A673 (cell line): ENCODE data around the gene RPL26. TPM values are rescaled to one million over a fixed set of nuclear protein-coding genes. Genes with fewer than 3 reads are reported as not detected.
A peak's percentile ranks its signal among the peaks of the same experiment; 100 is the strongest.

Experiments
- BruUV-seq: library from RNA; stranded (reverse); fragments of 400-500 nt; replicated peaks from 2 replicates; lab custom pipeline; 2021; lab: Mats Ljungman, UMichigan
- CTCF ChIA-PET: fragments of 300-600 bp; sonication (Branson Sonifier 250); formaldehyde crosslinking; loops from one replicate; lab custom pipeline; 2022; ENCODE audit warnings: antibody characterized with exemption; lab: Charles Lee
- POLR2A ChIA-PET: fragments of 300-600 bp; sonication (Branson Sonifier 250); formaldehyde crosslinking; loops from one replicate; lab custom pipeline; 2022; ENCODE audit warnings: antibody characterized with exemption; ENCODE audit not compliant: low non-redundant PET; lab: Charles Lee
- DNase-seq: peaks from one replicate; pipeline ENCODE4 v3.0.0-alpha.2; 2015; ENCODE audit warnings: low spot score
- H3K27ac ChIP-seq: fragments of 200-600 bp; sonication (generic); 2 replicates; pipeline ENCODE4 v1.5.1; 2016; ENCODE audit warnings: mixed run types, low read depth, mild to moderate bottlenecking, mixed read lengths, antibody characterized with exemption, low read length; ENCODE audit not compliant: poor library complexity, severe bottlenecking
- H3K27me3 ChIP-seq: fragments of 200-600 bp; sonication (generic); replicated peaks from 2 replicates; pipeline ENCODE4 v1.6.1; 2017; ENCODE audit warnings: mixed run types, low read depth, mild to moderate bottlenecking, mixed read lengths, antibody characterized with exemption, low read length; ENCODE audit not compliant: insufficient read depth, poor library complexity
- H3K36me3 ChIP-seq: fragments of 200-600 bp; sonication (generic); 2 replicates; pipeline ENCODE4 v1.6.1; 2016; ENCODE audit warnings: mixed run types, mild to moderate bottlenecking, mixed read lengths, antibody characterized with exemption, low read length; ENCODE audit not compliant: insufficient read depth, poor library complexity, severe bottlenecking
- H3K4me1 ChIP-seq: fragments of 200-600 bp; sonication (generic); 2 replicates; pipeline ENCODE4 v1.6.1; 2017; ENCODE audit warnings: mixed run types, mild to moderate bottlenecking, mixed read lengths, antibody characterized with exemption, low read length; ENCODE audit not compliant: insufficient read depth, poor library complexity, severe bottlenecking
- H3K4me3 ChIP-seq: fragments of 200-600 bp; sonication (generic); 2 replicates; pipeline ENCODE4 v1.5.1; 2016; ENCODE audit warnings: low read depth, mixed run types, mild to moderate bottlenecking, mixed read lengths, low read length; ENCODE audit not compliant: poor library complexity, severe bottlenecking
- H3K9me3 ChIP-seq: fragments of 200-600 bp; sonication (generic); 2 replicates; pipeline ENCODE4 v1.6.1; 2016; ENCODE audit warnings: mixed run types, low read depth, mild to moderate bottlenecking, mixed read lengths, antibody characterized with exemption, low read length; ENCODE audit not compliant: poor library complexity, severe bottlenecking
- EZH2 ChIP-seq: fragments of 200-600 bp; sonication (generic); IDR thresholded peaks from 2 replicates; pipeline ENCODE4 v1.6.1; 2017; ENCODE audit warnings: borderline replicate concordance, low read depth, mild to moderate bottlenecking, mixed read lengths, antibody characterized with exemption, low read length; ENCODE audit not compliant: poor library complexity, severe bottlenecking
- intact Hi-C: fragments of 100-400 bp; cut with micrococcal nuclease; formaldehyde crosslinking; loops from one replicate; pipeline ENCODE4 v1.10.0; 2022; ENCODE audit not compliant: unreplicated experiment
- total RNA-seq: library from RNA; stranded (reverse); gene quantifications from 2 replicates; pipeline ENCODE4 v1.2.3, GENCODE V29; 2021
- TF ChIP-seq, protein P1 (sequence below): fragments of 300-800, 200-600 bp; sonication (generic); conservative IDR thresholded peaks from 2 replicates; pipeline ENCODE4 v1.5.1; 2017; ENCODE audit warnings: low read depth, mild to moderate bottlenecking, antibody characterized with exemption, low read length, moderate library complexity, mixed read lengths

Gene RPL26
- total RNA-seq, 1 experiment from 2014 or later, result 1,604 TPM

DNA sequence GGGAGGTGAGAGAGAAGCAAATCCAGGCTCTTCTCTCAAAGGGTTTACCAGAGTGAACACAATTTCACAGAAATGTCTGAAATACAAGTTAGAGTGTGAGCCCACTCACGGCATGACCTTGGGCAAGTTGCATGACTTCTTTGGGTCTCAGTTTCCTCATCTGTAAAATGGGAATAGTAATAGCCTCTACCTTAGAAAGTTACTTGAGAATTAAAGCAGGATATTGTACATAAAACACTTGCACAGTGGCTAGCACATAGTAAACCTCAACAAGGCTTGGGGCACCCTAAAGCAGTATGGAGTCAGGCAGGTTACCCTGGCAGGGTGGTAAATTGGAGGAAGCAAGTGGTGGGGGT, 27.9 kb upstream of the RPL26 start:
- no peak for TF ChIP-seq EZH2
- TF ChIP-seq, protein P1, sequence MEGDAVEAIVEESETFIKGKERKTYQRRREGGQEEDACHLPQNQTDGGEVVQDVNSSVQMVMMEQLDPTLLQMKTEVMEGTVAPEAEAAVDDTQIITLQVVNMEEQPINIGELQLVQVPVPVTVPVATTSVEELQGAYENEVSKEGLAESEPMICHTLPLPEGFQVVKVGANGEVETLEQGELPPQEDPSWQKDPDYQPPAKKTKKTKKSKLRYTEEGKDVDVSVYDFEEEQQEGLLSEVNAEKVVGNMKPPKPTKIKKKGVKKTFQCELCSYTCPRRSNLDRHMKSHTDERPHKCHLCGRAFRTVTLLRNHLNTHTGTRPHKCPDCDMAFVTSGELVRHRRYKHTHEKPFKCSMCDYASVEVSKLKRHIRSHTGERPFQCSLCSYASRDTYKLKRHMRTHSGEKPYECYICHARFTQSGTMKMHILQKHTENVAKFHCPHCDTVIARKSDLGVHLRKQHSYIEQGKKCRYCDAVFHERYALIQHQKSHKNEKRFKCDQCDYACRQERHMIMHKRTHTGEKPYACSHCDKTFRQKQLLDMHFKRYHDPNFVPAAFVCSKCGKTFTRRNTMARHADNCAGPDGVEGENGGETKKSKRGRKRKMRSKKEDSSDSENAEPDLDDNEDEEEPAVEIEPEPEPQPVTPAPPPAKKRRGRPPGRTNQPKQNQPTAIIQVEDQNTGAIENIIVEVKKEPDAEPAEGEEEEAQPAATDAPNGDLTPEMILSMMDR, result no peak
- Histone ChIP-seq H3K4me3 (no peak overlapping the region), H3K27ac (no peak overlapping the region), H3K27me3 (no peaks in the 10 kb centered on the region), H3K4me1 (no peaks in the 10 kb centered on the region), H3K36me3 (no peaks in the 10 kb centered on the region), H3K9me3 (no peaks in the 10 kb centered on the region)
- DNase-seq, result no peak
- no TSS peak for BruUV-seq
- intact Hi-C loops, result loop anchor here (1.0 to 10.0 kb wide), 3 partner anchors 335 to 484 kb away; no protein-coding TSS in a partner anchor
- CTCF ChIA-PET, result interaction anchor here (1.2 to 1.4 kb wide), 2 partner anchors 335 to 375 kb away, joined by 7 to 14 read pairs; no protein-coding TSS in a partner anchor
- POLR2A ChIA-PET, result interaction anchor here (0.6 kb wide), 2 partner anchors 116 to 328 kb away, joined by 3 to 7 read pairs; partner anchors contain the start of gene SLC25A35

DNA sequence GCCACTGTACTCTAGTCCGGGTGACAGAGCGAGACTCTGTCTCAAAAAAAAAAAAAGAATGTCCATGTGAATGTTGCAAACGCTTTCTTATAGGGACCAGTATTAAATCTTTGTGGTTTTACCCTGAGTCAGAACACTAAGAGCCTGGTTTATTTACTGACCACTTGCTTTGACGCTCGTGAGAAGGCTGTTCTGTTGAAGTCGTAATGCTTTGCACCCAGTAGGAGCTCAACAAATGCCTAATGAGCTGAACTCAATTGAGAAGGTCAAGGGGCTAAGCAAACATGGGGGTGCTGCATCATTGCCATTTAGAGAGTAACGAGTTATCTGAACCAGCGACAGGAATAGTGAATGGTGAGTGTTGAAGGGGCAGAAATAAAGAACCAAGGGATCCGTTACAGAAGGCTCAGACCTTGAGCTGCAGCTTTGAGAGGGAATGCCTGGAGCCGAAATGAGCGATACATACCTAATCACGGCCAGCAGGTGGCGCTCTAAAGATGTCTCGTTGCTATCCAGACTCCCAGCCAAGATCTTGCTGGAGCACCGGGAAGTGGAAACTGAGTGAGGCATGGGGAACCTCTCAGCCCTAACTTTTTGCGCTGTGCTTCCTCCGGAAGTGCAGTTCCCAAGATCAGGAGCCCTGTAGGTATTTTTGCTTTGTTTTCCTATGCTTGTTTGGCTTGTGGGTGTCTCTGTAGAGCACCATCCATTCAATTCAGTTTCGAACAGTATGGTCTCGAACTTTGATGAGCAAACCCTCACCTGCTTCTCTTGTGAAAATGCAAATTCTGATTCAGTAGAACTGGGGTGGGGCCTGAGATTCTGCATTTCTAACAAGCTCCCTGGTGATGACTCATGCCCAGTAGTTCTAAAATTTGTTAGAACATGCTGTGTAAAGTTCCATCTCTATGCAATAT, 27.2 kb upstream of the RPL26 start:
- BruUV-seq, result no TSS peak
- no peaks in the 10 kb centered on the region for H3K4me1 ChIP-seq
- H3K9me3 ChIP-seq, result no peaks in the 10 kb centered on the region
- DNase-seq, result peak; percentile 93
- POLR2A ChIA-PET, result interaction anchor here (0.6 kb wide), 1 partner anchor 329 kb away, joined by 7 read pairs; no protein-coding TSS in a partner anchor
- intact Hi-C loops, result loop anchor here (1.0 to 10.0 kb wide), 3 partner anchors 336 to 485 kb away; no protein-coding TSS in a partner anchor
- H3K4me3 ChIP-seq, result no peak overlapping the region
- no peaks in the 10 kb centered on the region for H3K27me3 ChIP-seq
- no peak overlapping the region for H3K27ac ChIP-seq
- TF ChIP-seq, protein P1, result peak; percentile 94
- TF ChIP-seq EZH2, result no peak
- CTCF ChIA-PET, result interaction anchor here (0.6 to 1.4 kb wide), 9 partner anchors 10 to 1373 kb away, joined by 3 to 14 read pairs (median 4); partner anchors contain the start of gene NDEL1
- no peaks in the 10 kb centered on the region for H3K36me3 ChIP-seq

GRCh38 chr17:8408371-8408770, 25.4 kb upstream of the RPL26 start:
- Histone ChIP-seq H3K4me1 (no peaks in the 10 kb centered on the region), H3K9me3 (no peaks in the 10 kb centered on the region), H3K36me3 (no peaks in the 10 kb centered on the region), H3K4me3 (no peak overlapping the region), H3K27me3 (no peaks in the 10 kb centered on the region), H3K27ac (no peak overlapping the region)
- no peak for DNase-seq
- ChIA-PET CTCF (interaction anchor here (0.7 kb wide), 1 partner anchor 17 kb away, joined by 6 read pairs; no protein-coding TSS in a partner anchor), POLR2A (no interaction called here)
- intact Hi-C loops, result no loop called here
- TF ChIP-seq, protein P1, result no peak
- no peak for TF ChIP-seq EZH2
- no TSS peak for BruUV-seq
